Posterior cingulate gyrus (tissue), 11 donors: ENCODE results near the gene NEURL1.
A peak's percentile ranks its signal among the peaks of the same experiment; 100 is the strongest.
"Not testable (repeated sequence)": the region's sequence is repeated elsewhere in the genome, so short reads cannot be mapped to it uniquely, and the experiment has no call there.

Source experiments
- DNase-seq, 10 donors: peaks; one replicate each; pipeline versions ENCODE4 v3.0.0 to v3.0.0-alpha.2; 2020 to 2021; ENCODE audit warnings: mixed read lengths in 3 of 10
- intact Hi-C: fragments of 100-400 bp; cut with DNase I; formaldehyde crosslinking; loops from one replicate; pipeline ENCODE4 v1.15.1; 2023

The NEURL1 gene

DNA sequence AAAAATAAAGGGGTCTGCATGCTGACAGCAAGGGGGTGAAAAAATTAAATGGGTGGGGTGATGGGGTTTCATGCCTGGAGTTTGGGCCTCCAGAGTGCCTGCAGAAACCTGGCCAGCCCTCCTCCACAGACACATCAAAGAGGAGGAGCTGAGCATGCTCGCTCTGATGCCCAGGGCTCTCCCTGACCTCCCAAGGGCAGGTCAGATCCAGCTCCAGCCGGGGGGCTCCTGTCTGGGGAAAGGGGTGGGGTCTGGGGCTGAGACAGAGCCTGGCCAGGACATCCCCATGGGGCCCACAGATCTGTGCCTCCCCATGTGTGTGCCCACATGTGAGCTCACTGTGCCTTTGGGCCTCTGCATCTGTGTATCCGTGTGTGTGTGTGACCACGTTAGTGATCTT lies 33.9 kb upstream of the NEURL1 start:
- intact Hi-C loops = no loop called here
- no peak for DNase-seq

DNA sequence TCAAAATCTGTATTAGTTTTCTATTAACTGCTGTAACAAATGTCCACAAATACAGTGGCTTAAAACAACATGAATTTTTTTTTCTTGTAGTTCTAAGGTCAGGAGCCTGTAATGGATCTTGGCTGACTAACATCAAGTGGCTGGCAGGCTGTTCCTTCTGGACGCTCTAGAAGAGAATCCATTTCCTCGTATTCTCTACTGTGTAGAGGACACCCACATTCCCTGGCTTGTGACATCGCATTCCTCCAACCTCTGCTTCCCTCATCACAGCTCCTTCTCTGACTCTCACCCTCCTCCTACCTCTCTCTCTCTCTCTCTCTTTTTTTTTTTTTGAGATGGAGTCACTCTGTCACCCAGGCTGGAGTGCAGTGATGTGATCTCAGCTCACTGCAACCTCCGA lies 30.0 kb upstream of the NEURL1 start:
- peak in 2 of 10 donors; percentile 4 to 14 for DNase-seq
- intact Hi-C loops = no loop called here

DNA sequence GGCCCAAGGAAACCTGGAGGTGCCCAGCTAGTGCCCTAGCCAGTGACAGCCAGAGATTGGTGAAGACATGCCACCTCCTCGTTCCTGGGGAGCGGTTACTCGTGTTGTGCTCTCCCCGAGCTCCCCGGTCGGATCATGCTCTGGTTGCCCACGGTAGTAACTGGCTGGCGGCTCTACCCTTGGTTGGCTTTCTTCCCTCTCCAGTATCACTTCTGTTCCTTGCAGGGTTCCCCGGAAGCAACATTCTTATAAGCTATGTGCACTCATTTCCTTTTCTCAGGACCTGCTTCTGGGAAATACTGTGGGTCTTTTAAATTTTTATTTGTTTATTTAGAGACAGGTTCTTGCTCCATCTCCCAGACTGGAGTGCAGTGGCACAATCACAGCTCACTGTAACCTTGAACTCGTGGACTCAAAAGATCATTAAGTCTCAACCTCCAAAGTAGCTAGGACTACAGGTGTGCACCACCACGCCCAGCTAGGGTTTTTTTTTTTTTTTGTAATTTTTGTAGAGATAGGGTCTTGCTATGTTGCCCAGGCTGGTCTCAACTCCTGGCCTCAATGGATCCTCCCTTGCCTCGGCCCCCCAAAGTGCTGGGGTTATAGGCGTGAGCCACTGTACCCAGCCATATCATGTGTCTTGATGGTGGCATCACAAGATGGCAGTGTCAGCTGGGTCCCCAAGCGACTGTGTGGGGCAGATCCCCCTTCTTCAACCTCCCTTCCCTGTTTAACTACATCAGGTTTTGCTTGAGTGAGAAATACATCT lies 27.9 kb upstream of the NEURL1 start:
- intact Hi-C loops = no loop called here
- DNase-seq = peak in 1 of 10 donors; percentile 42

DNA sequence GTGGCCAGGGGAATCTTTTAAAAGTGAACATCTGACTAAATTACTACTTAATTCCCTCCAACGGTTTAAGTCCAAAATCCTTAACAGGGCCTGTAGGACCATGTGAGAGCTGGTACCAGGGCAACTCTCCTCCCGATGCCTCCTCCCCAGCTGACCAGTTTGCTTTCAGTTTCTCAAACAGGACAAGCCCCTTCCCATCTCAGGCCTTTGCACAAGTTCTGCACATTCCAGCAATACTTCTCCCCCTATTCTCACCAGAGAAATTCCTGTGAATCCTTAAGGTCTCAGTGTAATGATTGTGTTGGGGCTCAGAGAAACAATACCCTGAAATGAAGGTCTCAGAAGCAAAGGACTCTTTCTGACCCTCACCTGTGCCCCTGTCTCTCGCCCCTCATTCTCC lies 26.8 kb upstream of the NEURL1 start:
- intact Hi-C loops = no loop called here
- peak in 1 of 10 donors; percentile 25 for DNase-seq

DNA sequence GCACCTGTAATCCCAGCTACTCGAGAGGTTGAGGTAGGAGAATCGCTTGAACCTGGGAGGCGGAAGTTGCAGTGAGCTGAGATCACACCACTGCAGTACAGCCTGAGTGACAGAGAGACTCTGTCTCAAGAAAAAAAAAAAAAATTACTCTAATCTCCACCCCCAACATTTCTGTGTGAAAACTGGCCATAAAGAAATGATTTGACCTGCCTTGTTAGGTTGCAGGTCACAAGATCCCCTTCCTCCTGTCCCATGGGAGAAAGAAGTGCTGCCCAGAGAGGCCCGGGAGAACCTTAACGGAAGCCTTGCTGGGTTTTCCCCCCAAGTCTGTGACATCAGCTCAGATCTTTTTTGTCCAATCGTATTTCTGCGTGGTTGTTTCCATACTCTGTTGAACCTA lies 26.1 kb upstream of the NEURL1 start:
- intact Hi-C loops = no loop called here
- DNase-seq = no peak

DNA sequence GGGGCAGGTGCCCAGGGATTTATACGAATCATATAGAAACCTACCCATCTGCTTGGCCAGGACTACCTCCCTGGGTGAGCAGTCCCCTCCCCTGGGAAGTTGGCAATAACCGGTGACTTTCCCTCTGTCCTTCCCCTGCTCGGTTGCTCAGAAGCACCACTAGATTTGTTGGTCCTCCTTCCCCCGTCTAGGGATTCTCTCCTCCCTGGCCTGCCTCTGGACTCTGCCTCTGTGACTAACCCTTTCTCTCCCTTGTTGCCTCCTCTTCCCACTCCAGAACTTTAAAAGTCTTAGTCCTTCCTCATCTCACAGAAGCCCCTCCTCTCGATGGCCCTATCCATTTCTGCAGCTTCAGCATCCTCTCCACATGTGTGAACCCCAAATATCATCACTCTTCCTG lies 24.3 kb upstream of the NEURL1 start:
- DNase-seq = peak in 1 of 10 donors; percentile 4
- intact Hi-C loops = no loop called here

DNA sequence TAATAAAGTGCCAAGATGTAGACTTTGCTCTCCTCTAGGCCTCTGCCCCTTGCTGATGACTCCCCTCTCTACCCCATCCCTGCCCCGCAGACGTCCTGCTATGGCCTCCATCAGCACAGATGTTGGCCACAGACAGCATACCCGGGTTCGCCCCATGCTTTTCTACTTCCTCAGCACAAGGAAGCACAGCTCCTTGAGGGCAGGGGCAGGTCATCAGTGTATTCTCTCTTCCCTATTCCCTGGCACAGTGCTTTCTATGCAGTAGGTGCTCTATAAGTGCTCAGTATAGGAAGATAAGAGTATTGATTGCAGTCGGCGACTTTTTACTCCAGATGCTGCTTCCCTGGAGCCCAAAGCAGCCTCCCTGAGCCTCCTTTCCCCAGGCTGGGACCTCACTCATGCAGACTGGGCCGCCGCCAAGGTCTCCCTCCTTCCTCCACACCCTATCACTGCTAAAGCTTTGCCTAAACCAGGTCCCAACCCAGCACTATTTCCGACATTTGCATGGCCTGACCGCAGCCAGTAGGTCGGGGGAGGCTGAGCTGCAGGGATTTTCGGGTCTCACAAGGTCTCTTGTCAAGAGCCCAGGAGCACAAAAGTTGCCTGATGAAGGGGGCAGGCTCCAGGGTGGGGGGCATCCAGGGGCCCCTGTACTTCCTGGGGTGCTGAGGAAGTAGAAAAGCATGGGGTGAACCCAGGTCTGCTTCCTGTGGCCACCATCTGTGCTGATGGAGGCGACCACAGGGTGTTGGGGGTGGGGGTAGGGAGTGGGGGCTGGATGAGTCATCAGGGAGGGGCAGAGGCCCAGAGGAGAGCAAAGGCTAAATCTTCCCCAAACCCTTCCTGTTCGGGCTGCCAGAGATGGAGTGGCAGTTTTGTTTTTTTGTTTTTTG lies 22.5 kb upstream of the NEURL1 start:
- intact Hi-C loops = no loop called here
- peak in 3 of 10 donors; percentile 54 to 70 (median 54) for DNase-seq

DNA sequence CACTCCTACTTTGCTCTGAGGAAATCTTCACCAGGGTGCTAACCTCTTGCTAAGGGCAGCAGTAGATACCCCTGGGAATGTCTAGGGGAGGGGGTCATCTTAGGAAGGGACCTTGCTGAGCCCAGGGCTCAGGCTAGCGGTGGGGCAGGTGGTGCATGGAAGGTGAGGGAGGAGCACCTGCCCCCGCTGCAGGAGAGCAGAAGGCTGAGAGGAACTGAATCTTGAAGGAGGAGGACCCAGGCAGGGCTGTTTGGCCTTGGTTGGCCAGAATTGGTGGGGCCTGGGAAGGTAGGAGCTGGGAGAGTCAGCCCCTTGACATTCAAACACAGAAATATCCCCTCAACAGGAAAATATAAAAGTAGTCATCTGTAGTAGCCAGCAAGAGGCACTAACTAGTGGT lies 21.5 kb upstream of the NEURL1 start:
- intact Hi-C loops = no loop called here
- peak in 2 of 10 donors; percentile 35 to 69 for DNase-seq

DNA sequence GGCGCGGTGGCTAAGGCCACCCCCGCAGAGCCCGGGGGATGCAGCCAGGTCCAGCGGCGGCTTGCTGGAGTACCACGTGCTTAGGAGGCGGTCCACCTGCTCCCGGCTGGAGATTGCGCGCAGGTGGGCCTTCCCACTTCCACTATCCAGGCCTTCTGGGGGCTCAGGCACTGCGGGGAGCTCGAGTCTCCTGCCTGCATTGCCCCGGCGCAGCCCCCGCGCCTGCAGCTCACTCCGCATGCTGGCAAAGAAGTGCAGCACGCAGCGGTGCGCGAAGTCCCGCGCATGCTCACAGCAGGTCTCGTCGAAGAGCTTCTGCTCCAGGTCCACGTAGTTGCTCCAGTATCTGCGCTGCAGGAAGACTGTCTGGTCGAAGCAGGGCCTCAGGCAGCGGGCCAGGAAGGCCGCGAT lies 20.2 kb upstream of the NEURL1 start:
- intact Hi-C loops = no loop called here

DNA sequence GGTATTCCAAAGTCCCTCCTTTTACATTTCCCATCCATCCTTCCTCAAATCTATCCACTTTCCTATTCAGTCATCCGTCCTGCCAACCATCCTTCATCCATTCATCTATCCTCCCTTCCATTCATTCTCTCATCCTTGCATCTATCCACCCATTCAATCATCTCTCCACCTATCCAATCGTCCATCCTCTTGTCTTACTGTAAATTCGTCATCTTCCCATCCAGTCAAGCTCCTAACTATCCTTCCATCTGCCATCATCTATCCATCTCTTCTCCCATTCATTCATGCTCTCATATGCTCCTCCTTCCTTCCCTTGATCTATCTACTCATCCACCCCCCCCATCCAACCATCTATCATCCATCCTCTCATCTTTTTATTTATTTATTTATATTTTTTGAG lies 19.4 kb upstream of the NEURL1 start:
- intact Hi-C loops = no loop called here
- DNase-seq = no peak

More for the DNA sequence above, 20.2 kb upstream of the NEURL1 start:
- peak in 2 of 10 donors; percentile 74 to 78 for DNase-seq

DNA sequence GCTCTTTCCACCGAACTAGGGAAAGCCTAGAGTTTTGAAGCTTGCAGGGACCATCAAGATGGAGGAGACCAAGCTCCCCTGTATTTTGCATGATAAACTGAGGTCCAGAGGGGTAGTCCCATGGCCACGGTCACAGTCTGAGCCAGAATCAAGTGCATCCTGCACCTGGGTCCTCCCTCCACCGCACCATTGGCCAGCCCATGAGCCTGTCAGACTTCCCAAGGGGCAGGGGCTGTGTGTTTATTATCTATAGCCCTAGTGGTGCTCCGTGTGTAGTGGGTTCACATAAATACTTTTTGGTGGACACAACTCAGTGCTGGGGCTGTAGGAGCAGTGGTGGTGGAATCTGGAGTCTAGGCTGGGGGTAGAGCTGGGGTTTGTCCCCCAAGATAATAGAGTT lies 18.1 kb upstream of the NEURL1 start:
- peak in 2 of 10 donors; percentile 39 to 51 for DNase-seq
- intact Hi-C loops = no loop called here

DNA sequence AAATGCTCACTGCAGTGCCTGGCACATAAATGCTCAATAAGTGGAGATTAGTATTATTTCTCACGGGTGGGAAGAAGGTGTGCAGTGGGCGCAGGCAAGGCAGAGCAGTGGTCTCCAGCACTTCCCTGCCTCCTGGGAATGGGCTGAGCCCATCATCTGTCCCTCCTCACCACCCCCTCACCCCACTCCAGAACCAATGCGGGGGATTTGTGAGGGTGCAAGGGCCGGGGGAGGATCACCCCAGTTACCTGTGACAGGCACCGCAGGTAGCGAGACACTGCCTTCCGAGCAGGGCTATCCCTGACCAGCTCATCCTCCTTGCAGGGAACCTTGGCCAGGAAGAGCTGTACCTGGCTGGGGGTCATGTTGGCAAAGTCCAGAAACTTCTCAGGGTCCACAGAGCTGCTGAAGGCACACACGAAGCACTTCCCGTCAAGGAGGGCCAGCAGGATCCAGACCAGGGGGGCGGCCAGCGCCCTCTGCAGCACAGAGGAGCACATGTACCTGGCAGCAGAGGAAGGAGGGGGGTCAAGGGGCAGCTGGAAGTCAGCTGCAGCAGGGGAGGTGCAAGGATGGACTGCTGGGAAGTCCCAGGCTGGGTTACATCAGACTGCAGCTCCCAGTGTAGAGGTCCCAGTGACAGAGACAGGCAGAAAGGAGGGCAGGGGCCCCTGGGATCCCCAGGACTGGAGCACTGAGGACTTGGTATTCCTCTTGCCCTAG lies 17.3 kb upstream of the NEURL1 start:
- DNase-seq = peak in 2 of 10 donors; percentile 60 to 64
- intact Hi-C loops = no loop called here

DNA sequence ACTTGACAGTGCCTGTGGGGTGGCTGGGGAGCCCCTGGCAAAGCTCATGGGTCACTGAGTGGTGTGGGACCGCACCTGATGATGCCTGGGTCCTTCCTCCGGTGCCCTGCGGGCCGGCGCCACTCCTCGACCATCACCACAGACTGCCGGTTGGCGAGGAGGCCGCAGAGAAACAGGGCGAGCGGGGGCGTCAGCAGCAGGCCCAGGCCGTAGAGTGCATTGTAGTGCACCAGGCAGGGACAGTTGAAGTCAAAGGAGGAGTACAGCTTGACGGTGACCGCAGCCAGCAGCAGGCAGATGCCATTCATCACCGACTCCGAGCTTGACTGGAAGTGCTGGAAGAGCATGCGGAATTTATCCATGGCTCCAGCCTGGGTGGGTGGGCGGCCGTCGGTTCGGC lies 14.8 kb upstream of the NEURL1 start:
- peak in 2 of 10 donors; percentile 32 to 67 for DNase-seq
- intact Hi-C loops = no loop called here

DNA sequence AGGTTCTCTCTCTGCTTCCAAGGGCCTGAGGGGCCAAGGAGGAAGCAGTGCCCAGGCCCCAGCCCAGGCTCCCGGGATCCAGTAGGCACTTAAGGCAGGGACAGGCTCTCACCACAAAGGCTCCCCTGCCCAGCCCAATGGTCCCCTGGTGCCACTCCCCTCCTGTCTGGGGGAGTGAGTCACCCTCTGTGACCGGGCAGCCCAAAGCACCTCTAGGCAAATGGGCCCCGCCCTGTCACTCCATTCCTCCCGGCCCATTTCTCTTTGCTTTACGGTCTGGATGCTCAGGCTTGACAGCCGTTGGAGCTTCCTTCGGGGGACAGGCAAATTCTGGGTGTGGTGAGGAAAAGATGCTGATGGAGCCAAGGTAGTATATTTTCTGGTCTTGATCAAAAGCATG lies 14.4 kb upstream of the NEURL1 start, which contains the start of gene CALHM3:
Gene CALHM3, minus strand, starts transcription at position 106 of the 400 bp plus-strand sequence. CDS start 208 bp downstream, outside the sequence.
- intact Hi-C loops = no loop called here

DNA sequence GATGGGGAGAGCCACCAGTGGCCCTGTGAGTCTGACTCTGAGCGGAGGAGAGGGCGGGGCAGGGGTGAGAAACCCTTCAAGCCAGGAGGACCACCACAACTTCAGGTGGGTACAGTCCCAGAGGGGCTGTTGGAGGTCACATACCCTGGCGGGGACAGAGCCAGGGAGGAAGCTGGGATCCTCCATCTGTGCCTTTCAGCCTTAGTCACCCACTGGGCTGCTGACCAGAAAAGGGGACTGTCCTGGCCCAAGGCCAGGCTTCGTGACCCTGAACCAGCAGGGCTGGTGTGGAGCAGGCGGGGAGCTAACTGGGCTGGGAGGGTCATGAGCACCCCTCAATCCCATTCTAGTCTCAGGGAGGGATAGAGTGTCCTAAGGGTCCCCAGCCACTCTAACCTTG lies 13.0 kb upstream of the NEURL1 start:
- peak in 1 of 10 donors; percentile 60 for DNase-seq
- intact Hi-C loops = no loop called here

More for the DNA sequence above, 14.4 kb upstream of the NEURL1 start, which contains the start of gene CALHM3:
- DNase-seq = peak in 1 of 10 donors; percentile 11

DNA sequence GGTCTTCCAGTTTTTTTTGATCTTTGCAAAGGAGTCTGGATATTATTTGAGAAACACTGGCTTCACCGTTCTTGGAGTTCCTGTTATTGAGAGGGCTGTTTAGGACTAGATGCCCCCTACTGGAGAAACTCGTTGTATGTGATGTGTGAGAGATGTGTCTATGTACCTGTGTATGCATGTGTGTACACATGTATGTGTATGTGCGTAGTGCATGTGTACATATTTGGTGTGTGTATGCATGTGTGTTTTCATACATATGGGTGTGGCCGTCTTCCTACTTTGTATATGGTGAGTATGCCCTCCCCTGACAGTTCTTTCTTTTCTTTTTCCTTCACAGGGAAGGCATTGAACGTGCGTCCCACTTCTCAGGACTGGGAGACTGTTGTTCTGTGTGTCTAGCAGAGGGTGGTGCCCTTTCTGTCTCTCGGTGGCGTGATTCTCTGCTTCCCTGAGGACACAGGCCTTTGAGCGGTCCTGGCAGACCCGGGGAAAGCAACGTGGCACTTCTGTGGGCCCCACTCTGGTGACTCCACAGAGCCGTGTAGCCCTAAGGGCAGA lies 11.5 kb upstream of the NEURL1 start:
- intact Hi-C loops = no loop called here
- DNase-seq = no peak

DNA sequence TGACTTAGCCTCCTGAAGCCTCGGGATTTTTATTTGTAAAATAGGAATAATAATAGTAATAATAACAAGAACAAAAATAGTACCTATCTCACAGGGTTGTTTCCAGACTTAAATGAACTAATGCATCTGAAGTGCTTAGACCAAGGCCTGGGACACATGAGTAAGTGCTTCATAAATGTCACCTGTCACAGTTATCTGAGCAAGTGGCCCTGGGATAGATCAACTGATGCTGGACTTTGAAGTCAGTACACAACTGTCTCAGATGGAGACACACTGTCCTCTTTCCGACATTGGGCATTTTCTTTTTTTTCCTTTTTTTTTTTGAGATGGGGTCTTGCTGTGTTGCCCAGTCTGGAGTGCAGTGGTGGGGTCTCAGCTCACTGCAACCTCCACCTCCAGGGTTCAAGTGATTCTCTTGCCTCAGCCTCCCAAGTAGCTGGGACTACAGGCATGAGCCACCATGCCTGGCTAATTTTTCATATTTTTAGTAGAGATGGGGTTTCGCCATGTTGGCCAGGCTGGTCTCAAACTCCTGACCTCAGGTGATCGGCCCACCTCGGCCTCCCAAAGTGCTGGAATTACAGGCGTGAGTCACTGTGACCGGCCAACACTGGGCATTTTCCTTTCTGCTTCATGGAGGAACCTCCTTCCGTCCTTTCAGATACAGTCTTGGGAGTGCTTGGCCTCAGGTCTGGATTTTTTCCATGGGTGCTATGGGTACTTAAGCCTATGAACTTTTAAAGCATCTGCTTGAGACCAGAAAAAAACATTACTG lies 6.7 kb upstream of the NEURL1 start:
- peak in 2 of 10 donors; percentile 23 to 33 for DNase-seq
- intact Hi-C loops = not testable (repeated sequence)

DNA sequence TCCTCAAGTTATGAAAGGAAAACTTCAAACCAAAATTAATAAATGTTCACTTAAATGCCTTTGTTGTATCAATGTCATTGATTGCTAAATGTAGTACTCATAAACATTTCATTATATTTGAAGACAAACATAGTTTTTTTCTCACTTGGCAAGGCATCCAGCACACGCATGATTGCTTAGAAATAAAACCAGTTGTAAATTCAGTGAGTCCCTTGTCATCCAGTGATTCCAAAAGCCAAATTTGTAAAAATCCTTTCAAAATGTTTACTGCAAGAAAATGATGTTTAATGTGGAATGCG lies 6.1 kb upstream of the NEURL1 start:
- intact Hi-C loops = no loop called here
- DNase-seq = no peak

DNA sequence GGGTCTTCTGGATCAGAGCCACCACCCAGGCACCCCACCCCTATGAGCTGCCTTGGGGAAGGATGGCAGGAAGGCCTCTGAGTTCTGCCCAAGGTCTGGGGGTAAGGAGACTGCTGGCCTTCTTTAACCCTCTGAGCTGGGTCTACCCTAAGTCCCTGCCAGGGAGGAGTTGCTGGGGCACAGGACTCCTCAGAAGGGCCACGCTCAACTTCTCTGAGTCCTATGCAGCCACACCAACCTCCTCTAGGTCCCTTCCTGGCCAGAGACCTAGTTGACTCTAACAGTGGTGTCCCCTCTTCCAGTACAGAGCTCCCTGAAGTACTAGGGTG lies 2.6 kb upstream of the NEURL1 start:
- intact Hi-C loops = loop anchor here (5.0 kb wide), 1 partner anchor 51 kb away; no protein-coding TSS in a partner anchor
- DNase-seq = peak in 1 of 10 donors; percentile 60
